ENCODE results near the gene SGCD. TPM values are rescaled to one million over a fixed set of nuclear protein-coding genes. Genes with fewer than 3 reads are reported as not detected.

The SGCD gene
- polyA plus RNA-seq, 1 donor (not counting 4 experiments of a cell fraction or from before 2014, with no cell fraction given): not detected

DNA sequence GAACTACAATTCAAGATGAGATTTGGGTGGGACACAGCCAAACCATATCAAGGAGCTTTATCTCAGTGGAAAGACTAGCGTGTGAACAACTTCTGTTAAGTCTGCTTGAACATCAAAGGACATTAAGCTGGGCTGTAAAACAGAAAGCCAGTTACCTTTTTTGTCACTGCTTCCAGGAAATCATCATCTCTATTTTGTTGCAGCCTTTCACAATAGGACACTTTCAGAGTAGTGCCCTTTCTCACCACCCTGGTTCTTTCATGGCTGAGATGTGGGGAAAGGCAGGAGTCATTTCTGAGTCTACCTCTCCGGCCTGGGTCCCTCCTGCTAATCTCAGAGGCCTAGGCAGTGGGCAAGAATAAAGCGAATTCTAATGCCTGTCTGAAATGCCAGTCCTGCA lies 426.9 kb downstream of the SGCD start:
- Histone ChIP-seq H3K9me3 (ENCODE audit: control insufficient read depth, low read depth, low read length) (no peaks in the 10 kb centered on the region), H2AFZ (ENCODE audit: control insufficient read depth, low read length) (no peak overlapping the region), H3K27ac (ENCODE audit: control insufficient read depth, insufficient read depth, low read length) (no peak overlapping the region)

DNA sequence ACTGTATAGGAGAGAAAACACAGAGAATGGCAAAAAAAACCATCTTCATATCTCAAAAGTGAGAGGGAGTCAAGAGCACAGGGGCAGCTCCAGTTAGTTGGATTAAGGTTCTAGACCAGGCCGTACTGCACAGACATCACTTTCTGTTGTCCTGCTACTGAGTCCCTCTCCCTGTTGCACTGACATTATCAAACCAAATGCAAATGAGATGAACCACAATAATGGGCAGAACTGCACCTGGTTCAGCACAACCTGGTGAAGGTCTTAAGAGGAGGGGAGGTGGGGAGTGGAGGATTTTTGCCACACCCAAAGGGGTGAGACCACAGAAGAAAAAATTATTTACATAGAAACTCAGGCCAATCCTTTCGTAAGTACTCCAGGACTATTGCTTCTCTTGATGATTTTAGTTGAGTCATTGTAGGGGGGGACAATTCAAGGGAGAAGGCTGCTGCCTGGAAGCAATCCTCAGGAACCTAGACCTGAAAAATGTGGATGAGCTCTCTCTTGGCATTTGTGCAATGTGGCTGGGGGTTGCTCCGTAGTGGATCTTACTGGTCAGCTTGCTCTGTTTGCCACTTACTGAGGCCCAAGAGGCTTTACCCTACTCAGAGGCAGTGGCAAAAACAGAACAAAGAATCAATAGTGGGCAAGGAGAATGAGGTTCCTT lies 428.6 kb downstream of the SGCD start:
- dilution Hi-C loops (cut with MboI; ENCODE audit: extremely low pct_ligation_motif_present, low sequenced_read_pairs): no loop called here
- no peaks in the 10 kb centered on the region for H3K36me3 ChIP-seq (ENCODE audit: control insufficient read depth in 2 of 2, extremely low read depth in 1 of 2, insufficient read depth in 2 of 2, low read length in 2 of 2)
- no peak for DNase-seq (ENCODE audit: low read depth, low spot score)
- no peak overlapping the region for H2AFZ ChIP-seq (ENCODE audit: control insufficient read depth, low read length)
- TF ChIP-seq, protein P1, sequence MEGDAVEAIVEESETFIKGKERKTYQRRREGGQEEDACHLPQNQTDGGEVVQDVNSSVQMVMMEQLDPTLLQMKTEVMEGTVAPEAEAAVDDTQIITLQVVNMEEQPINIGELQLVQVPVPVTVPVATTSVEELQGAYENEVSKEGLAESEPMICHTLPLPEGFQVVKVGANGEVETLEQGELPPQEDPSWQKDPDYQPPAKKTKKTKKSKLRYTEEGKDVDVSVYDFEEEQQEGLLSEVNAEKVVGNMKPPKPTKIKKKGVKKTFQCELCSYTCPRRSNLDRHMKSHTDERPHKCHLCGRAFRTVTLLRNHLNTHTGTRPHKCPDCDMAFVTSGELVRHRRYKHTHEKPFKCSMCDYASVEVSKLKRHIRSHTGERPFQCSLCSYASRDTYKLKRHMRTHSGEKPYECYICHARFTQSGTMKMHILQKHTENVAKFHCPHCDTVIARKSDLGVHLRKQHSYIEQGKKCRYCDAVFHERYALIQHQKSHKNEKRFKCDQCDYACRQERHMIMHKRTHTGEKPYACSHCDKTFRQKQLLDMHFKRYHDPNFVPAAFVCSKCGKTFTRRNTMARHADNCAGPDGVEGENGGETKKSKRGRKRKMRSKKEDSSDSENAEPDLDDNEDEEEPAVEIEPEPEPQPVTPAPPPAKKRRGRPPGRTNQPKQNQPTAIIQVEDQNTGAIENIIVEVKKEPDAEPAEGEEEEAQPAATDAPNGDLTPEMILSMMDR (optimal IDR thresholded peaks at IDR 0.05 in 1 of 3, IDR thresholded peaks at IDR 0.05 in 1 of 3, conservative IDR thresholded peaks at IDR 0.05 in 1 of 3; ENCODE audit: extremely low read depth in 1 of 3, insufficient read depth in 2 of 3, low read length in 3 of 3): no peak
- no peak for TF ChIP-seq EZH2 (IDR thresholded peaks at IDR 0.05; ENCODE audit: low read length)
- H3K79me2 ChIP-seq (ENCODE audit: control insufficient read depth, insufficient read depth, low read length): no peaks in the 10 kb centered on the region
- no peak overlapping the region for H3K4me3 ChIP-seq (ENCODE audit: control insufficient read depth in 2 of 3, extremely low read depth in 1 of 3, insufficient read depth in 2 of 3, low read depth in 1 of 3, low read length in 3 of 3)
- no peaks in the 10 kb centered on the region for H3K9me1 ChIP-seq (ENCODE audit: control insufficient read depth, extremely low read depth, insufficient read depth, low read length)
- no peaks in the 10 kb centered on the region for H3K9me3 ChIP-seq (ENCODE audit: control insufficient read depth, low read depth, low read length)
- H4K20me1 ChIP-seq (ENCODE audit: control insufficient read depth, extremely low read depth, insufficient read depth, low read length): no peaks in the 10 kb centered on the region
- FAIRE-seq: no peak
- H3K4me2 ChIP-seq (ENCODE audit: control insufficient read depth, extremely low read depth, insufficient read depth, low read depth, low read length): no peak overlapping the region
- H3K27ac ChIP-seq (ENCODE audit: control insufficient read depth, insufficient read depth, low read length): no peak overlapping the region
- H3K9ac ChIP-seq (ENCODE audit: control insufficient read depth, extremely low read depth, insufficient read depth, low read length): no peak overlapping the region
- H3K27me3 ChIP-seq (ENCODE audit: control insufficient read depth, extremely low read depth, insufficient read depth, low read length): no peaks in the 10 kb centered on the region
- H3K4me1 ChIP-seq (ENCODE audit: control insufficient read depth, extremely low read depth, insufficient read depth, low read length): no peaks in the 10 kb centered on the region

More for the DNA sequence above, 426.9 kb downstream of the SGCD start:
- Histone ChIP-seq H4K20me1 (ENCODE audit: control insufficient read depth, extremely low read depth, insufficient read depth, low read length) (no peaks in the 10 kb centered on the region), H3K4me3 (ENCODE audit: control insufficient read depth in 2 of 3, extremely low read depth in 1 of 3, insufficient read depth in 2 of 3, low read depth in 1 of 3, low read length in 3 of 3) (no peak overlapping the region), H3K4me1 (ENCODE audit: control insufficient read depth, extremely low read depth, insufficient read depth, low read length) (no peaks in the 10 kb centered on the region), H3K9me1 (ENCODE audit: control insufficient read depth, extremely low read depth, insufficient read depth, low read length) (no peaks in the 10 kb centered on the region), H3K79me2 (ENCODE audit: control insufficient read depth, insufficient read depth, low read length) (no peaks in the 10 kb centered on the region), H3K9ac (ENCODE audit: control insufficient read depth, extremely low read depth, insufficient read depth, low read length) (no peak overlapping the region), H3K27me3 (ENCODE audit: control insufficient read depth, extremely low read depth, insufficient read depth, low read length) (no peaks in the 10 kb centered on the region), H3K4me2 (ENCODE audit: control insufficient read depth, extremely low read depth, insufficient read depth, low read depth, low read length) (no peak overlapping the region), H3K36me3 (ENCODE audit: control insufficient read depth in 2 of 2, extremely low read depth in 1 of 2, insufficient read depth in 2 of 2, low read length in 2 of 2) (no peaks in the 10 kb centered on the region)
- dilution Hi-C loops (cut with MboI; ENCODE audit: extremely low pct_ligation_motif_present, low sequenced_read_pairs): no loop called here
- no peak for DNase-seq (ENCODE audit: low read depth, low spot score)
- no peak for TF ChIP-seq EZH2 (IDR thresholded peaks at IDR 0.05; ENCODE audit: low read length)
- TF ChIP-seq, protein P1 (optimal IDR thresholded peaks at IDR 0.05 in 1 of 3, IDR thresholded peaks at IDR 0.05 in 1 of 3, conservative IDR thresholded peaks at IDR 0.05 in 1 of 3; ENCODE audit: extremely low read depth in 1 of 3, insufficient read depth in 2 of 3, low read length in 3 of 3): no peak
- FAIRE-seq: no peak
